ENCODE measurements around the gene KIF26B. TPM values are rescaled to one million over a fixed set of nuclear protein-coding genes. Genes with fewer than 3 reads are reported as not detected.

KIF26B gene
- total RNA-seq, 1 donor from 2014 or later = 0.45 TPM

- intact Hi-C loops (cut with DNase I) = no loop called here
- DNase-seq (ENCODE audit: low spot score) = no peak
- no peak for ATAC-seq
Observed at GRCh38 chr1:245454051-245454450, 299.3 kb downstream of the KIF26B start.

DNA sequence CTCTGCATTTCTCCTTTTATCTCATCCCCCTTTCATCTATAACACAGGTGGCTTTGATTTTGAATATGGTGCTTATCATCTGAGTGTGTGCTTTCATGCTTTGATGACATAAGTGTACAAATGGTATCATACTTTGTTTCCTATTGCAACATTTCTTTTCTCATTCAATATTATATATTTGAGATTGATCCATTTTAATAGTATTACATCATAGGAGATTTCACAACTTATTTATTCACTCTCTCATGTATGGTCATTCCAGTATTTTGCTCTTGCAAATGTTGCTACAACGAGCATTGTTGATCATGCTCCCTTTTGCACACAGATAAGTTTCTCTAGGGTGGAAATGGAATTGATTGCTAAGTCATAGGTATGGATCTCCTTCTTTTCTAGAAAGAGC, 302.8 kb downstream of the KIF26B start:
- DNase-seq (ENCODE audit: low spot score) = no peak
- intact Hi-C loops (cut with DNase I) = no loop called here
- no peak for ATAC-seq

- DNase-seq (ENCODE audit: low spot score) = no peak
- ATAC-seq = no peak
- intact Hi-C loops (cut with DNase I) = no loop called here
Observed at GRCh38 chr1:245458234-245458633, 303.4 kb downstream of the KIF26B start.

- intact Hi-C loops (cut with DNase I) = no loop called here
- no peak for DNase-seq (ENCODE audit: low spot score)
- ATAC-seq = no peak
Observed at GRCh38 chr1:245458761-245459174, 304.0 kb downstream of the KIF26B start.

DNA sequence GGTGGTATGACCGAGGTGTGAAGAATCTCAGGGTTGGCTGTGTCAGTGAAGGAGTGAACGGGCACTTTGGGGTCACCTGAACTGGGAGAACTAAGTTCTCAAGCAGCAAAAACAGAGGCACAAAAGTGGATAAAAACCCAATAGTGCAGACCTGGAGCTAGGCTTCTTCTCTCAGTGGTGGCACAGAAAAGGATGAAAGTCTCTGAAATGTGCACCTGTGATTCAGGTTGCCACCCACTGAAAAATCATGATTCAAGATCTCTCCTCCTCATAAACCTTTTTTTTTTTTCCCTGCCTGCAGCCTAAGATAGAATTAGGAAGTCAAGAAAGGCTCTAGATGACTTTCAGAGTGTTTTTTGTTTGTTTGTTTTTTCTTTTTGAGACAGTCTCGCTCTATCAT, 304.8 kb downstream of the KIF26B start:
- intact Hi-C loops (cut with DNase I) = no loop called here
- DNase-seq (ENCODE audit: low spot score) (no peak), ATAC-seq (no peak)

- intact Hi-C loops (cut with DNase I) = no loop called here
- DNase-seq (ENCODE audit: low spot score) (no peak), ATAC-seq (no peak)
Observed at GRCh38 chr1:245461681-245462080, 306.9 kb downstream of the KIF26B start.

DNA sequence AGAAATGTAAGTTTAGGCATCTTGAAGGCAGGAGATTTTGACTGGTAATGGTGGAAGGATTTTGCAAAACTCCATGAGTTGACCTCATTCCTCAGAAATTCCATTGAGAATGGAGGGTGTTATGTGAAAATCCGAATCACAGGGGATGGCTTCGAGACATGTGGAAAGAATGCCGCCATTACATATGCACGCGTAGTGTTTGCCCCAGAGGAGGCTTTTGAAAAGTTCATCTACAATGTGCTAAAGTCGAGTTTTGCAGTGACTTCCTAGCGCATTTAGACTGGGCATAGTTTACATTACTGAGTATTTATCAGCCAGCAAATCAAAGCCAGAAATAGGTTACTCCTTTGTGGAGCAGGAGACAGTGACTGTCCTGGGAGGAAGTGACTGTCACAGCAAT, 307.4 kb downstream of the KIF26B start:
- intact Hi-C loops (cut with DNase I) = no loop called here
- DNase-seq (ENCODE audit: low spot score) (no peak), ATAC-seq (no peak)

GRCh38 chr1:245463392-245464165, 308.8 kb downstream of the KIF26B start:
- ATAC-seq = no peak
- no peak for DNase-seq (ENCODE audit: low spot score)
- intact Hi-C loops (cut with DNase I) = no loop called here

GRCh38 chr1:245464290-245464689, 309.5 kb downstream of the KIF26B start:
- no peak for ATAC-seq
- intact Hi-C loops (cut with DNase I) = no loop called here

DNA sequence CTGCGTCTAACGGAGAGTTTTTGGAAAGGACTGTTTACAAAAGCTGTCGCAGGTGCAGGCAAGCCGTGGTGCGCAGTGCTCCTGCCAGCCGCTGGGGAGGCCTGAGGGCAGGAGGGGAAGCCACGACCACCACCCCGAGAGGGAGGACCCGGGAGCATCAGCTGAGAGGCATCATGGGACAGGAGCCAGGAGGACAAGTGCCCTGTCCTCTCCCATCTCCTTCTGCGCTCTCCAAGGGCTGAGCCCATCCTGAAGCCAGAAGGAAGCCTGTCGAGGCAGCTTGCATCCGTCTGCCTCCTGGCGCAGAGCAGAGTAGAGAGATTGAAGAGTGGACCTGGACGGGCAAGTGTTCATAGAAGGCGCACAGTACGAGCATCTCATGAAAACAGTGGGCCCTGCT, 310.9 kb downstream of the KIF26B start:
- intact Hi-C loops (cut with DNase I) = no loop called here
- ATAC-seq = no peak
- no peak for DNase-seq (ENCODE audit: low spot score)

More at GRCh38 chr1:245464290-245464689, 309.5 kb downstream of the KIF26B start:
- no peak for DNase-seq (ENCODE audit: low spot score)

DNA sequence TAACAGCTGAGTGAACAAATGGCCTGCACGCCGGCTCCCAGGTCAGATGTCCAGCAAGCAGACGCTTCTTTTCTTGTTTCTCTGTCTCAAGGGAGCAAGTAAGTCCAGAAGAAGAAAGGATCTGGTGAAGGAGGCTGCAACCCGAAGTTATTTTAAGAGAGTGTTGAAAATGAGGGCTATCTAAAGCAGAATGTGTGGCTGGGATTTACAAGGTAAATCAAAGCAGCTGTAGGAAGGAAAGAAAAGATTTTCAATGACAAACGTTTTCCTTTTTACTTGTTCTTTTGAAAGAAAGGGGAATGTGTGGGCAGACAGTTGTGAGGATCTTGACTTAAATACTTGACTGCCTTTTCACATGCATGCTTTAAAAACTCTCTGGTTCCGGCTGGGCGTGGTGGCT, 311.5 kb downstream of the KIF26B start:
- intact Hi-C loops (cut with DNase I) = no loop called here
- no peak for ATAC-seq
- no peak for DNase-seq (ENCODE audit: low spot score)

- DNase-seq (ENCODE audit: low spot score) (no peak), ATAC-seq (no peak)
- intact Hi-C loops (cut with DNase I) = no loop called here
Observed at GRCh38 chr1:245467804-245468203, 313.0 kb downstream of the KIF26B start.

DNA sequence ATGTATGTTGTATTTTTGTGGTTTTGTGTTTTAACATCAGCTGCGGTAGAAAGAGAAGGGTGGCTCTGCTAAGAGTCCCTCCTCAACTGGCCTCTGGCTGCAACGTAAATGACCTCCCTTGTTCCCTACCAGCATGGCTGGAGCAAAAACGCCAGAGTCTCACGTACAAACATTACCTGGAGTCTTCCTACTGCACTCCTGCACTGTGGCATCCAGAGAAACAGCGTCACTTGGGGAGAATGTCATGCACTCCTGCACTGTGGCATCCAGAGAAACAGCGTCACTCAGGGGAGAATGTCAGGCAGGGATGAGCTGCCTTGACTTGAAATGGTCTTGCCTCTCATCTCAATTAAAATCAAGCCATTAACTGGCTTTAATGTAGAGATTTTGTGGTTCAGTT, 314.2 kb downstream of the KIF26B start:
- no peak for DNase-seq (ENCODE audit: low spot score)
- intact Hi-C loops (cut with DNase I) = no loop called here
- no peak for ATAC-seq

- intact Hi-C loops (cut with DNase I) = no loop called here
- no peak for ATAC-seq
- DNase-seq (ENCODE audit: low spot score) = no peak
Observed at GRCh38 chr1:245469734-245470133, 314.9 kb downstream of the KIF26B start.

GRCh38 chr1:245475126-245475525, 320.3 kb downstream of the KIF26B start:
- no peak for DNase-seq (ENCODE audit: low spot score)
- intact Hi-C loops (cut with DNase I) = no loop called here
- no peak for ATAC-seq

- DNase-seq (ENCODE audit: low spot score) = no peak
- intact Hi-C loops (cut with DNase I) = no loop called here
- no peak for ATAC-seq
Observed at GRCh38 chr1:245475961-245476516, 321.3 kb downstream of the KIF26B start.

DNA sequence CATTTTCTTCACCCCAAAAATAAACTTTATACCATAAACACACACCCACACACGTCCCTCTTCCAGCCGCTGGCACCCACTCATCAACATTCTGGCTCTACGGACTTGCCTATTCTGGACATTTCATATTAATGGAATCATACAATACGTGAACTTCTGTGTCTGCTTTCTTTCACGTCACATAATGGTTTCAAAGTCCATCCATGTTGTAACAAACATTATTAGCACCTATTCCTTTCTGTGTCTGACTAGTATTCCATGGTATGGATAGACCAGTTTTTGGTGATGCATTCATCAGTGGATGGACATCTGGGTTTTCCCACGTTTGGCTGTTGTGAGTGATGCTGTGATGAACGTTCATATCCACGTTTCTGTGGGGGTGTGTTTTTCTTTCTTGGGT, 323.2 kb downstream of the KIF26B start:
- ATAC-seq = no peak
- no peak for DNase-seq (ENCODE audit: low spot score)
- intact Hi-C loops (cut with DNase I) = no loop called here

DNA sequence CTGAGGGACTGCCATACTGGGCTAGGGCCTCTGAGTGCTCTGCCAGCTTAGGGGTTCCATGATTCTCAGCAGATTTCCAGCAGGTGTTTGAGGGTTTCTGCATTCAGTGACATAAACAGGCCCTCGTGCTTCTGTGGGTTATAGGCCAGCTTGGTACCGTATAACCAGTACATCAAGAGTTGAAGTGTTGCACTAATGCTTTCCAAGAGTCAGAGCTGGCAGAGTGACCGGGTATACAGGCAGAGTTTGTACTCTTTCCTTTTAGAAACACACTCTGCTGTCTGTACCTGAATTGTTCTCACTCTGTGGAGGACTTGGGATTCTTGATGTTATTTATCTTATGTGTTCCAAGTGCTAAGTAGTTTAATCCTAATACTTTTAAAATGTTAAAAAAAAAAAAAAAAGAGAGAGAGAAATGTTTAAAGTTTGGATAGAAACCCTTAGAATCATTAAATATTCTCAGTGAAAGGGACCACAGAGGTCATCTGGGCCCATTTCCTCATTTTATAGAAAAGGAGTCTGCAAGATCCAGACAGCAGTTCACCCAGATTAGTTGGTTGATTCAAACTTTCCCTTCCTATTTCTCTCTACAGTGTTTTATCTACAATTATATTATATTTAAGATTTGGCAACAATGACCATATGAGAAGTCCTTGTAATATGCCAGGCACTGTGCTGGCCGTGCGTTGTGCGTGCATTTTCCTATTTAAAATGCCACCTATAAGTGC, 325.8 kb downstream of the KIF26B start:
- DNase-seq (ENCODE audit: low spot score) (no peak), ATAC-seq (no peak)
- intact Hi-C loops (cut with DNase I) = no loop called here

GRCh38 chr1:245481261-245481660, 326.5 kb downstream of the KIF26B start:
- intact Hi-C loops (cut with DNase I) = no loop called here
- DNase-seq (ENCODE audit: low spot score) (no peak), ATAC-seq (no peak)

DNA sequence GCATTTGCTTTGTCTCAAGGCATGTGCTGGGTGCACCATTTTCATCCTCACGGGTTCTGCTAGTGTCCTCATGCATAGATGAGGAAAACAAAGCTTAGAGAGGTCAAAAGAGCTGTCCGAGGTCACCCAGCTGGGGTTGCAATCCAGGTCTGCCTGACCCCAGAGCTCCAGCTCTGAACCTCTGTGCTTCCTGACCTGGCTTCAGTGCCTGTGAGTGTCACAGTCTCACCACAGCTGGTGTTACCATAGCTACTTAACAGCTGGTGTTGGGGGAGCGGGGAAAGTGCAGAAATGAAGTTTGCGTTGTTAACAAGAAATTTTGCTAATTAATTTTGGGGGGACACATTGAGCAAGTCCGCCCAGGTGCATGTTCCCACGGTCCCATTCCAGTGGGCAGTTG, 328.5 kb downstream of the KIF26B start:
- intact Hi-C loops (cut with DNase I) = no loop called here
- ATAC-seq = no peak
- no peak for DNase-seq (ENCODE audit: low spot score)
